ENCODE results near the gene CNOT6.

Gene CNOT6

GRCh38 chr5:180594311-180595045 lies 100.3 kb downstream of the CNOT6 start:
- H3K27me3 ChIP-seq, result peaks cover 44% of the 10 kb centered on the region
- H3K27ac ChIP-seq, result no peak overlapping the region
- TF ChIP-seq CTCF (IDR thresholded peaks at IDR 0.05), result no peak
- no peaks in the 10 kb centered on the region for H3K9me3 ChIP-seq
- H3K4me3 ChIP-seq (ENCODE audit: low read depth in 1 of 2, low read length in 1 of 2), result no peak overlapping the region
- no peaks in the 10 kb centered on the region for H3K36me3 ChIP-seq
- peaks cover 19 to 20% of the 10 kb centered on the region in 2 experiments for H3K4me1 ChIP-seq (ENCODE audit: control insufficient read depth in 1 of 2, insufficient read depth in 1 of 2, low read depth in 1 of 2, low read length in 1 of 2)

- Histone ChIP-seq H3K4me1 (ENCODE audit: control insufficient read depth in 1 of 2, insufficient read depth in 1 of 2, low read depth in 1 of 2, low read length in 1 of 2) (peaks cover 17 to 18% of the 10 kb centered on the region in 2 experiments), H3K36me3 (no peaks in the 10 kb centered on the region), H3K9me3 (no peaks in the 10 kb centered on the region), H3K4me3 (ENCODE audit: low read depth in 1 of 2, low read length in 1 of 2) (no peak overlapping the region), H3K27ac (no peak overlapping the region), H3K27me3 (peaks cover 39% of the 10 kb centered on the region)
- TF ChIP-seq CTCF (IDR thresholded peaks at IDR 0.05), result no peak
Observed at GRCh38 chr5:180595046-180595379, 100.8 kb downstream of the CNOT6 start.

GRCh38 chr5:180595381-180596114 lies 101.4 kb downstream of the CNOT6 start:
- no peaks in the 10 kb centered on the region for H3K36me3 ChIP-seq
- no peaks in the 10 kb centered on the region for H3K9me3 ChIP-seq
- H3K27me3 ChIP-seq, result peaks cover 33% of the 10 kb centered on the region
- no peak overlapping the region for H3K27ac ChIP-seq
- peaks cover 12 to 13% of the 10 kb centered on the region in 2 experiments for H3K4me1 ChIP-seq (ENCODE audit: control insufficient read depth in 1 of 2, insufficient read depth in 1 of 2, low read depth in 1 of 2, low read length in 1 of 2)
- no peak for TF ChIP-seq CTCF (IDR thresholded peaks at IDR 0.05)
- H3K4me3 ChIP-seq (ENCODE audit: low read depth in 1 of 2, low read length in 1 of 2), result no peak overlapping the region

GRCh38 chr5:180596115-180596667 lies 102.0 kb downstream of the CNOT6 start:
- no peak for TF ChIP-seq CTCF (IDR thresholded peaks at IDR 0.05)
- no peaks in the 10 kb centered on the region for H3K36me3 ChIP-seq
- no peaks in the 10 kb centered on the region for H3K9me3 ChIP-seq
- H3K4me1 ChIP-seq (ENCODE audit: control insufficient read depth in 1 of 2, insufficient read depth in 1 of 2, low read depth in 1 of 2, low read length in 1 of 2), result peaks cover 5 to 6% of the 10 kb centered on the region in 2 experiments
- no peak overlapping the region for H3K4me3 ChIP-seq (ENCODE audit: low read depth in 1 of 2, low read length in 1 of 2)
- H3K27me3 ChIP-seq, result peaks cover 27% of the 10 kb centered on the region
- no peak overlapping the region for H3K27ac ChIP-seq

GRCh38 chr5:180596668-180597231 lies 102.6 kb downstream of the CNOT6 start:
- Histone ChIP-seq H3K4me1 (ENCODE audit: control insufficient read depth in 1 of 2, insufficient read depth in 1 of 2, low read depth in 1 of 2, low read length in 1 of 2) (peaks cover 0 to under 1% of the 10 kb centered on the region in 2 experiments), H3K27me3 (peaks cover 21% of the 10 kb centered on the region), H3K9me3 (no peaks in the 10 kb centered on the region), H3K27ac (no peak overlapping the region), H3K36me3 (no peaks in the 10 kb centered on the region), H3K4me3 (ENCODE audit: low read depth in 1 of 2, low read length in 1 of 2) (no peak overlapping the region)
- no peak for TF ChIP-seq CTCF (IDR thresholded peaks at IDR 0.05)

All from neutrophil (primary cell).